ENCODE results near the gene AGAP2.
A peak's percentile ranks its signal among the peaks of the same experiment; 100 is the strongest.
"Not testable (repeated sequence)": the region's sequence is repeated elsewhere in the genome, so short reads cannot be mapped to it uniquely, and the experiment has no call there.

AGAP2 gene

DNA sequence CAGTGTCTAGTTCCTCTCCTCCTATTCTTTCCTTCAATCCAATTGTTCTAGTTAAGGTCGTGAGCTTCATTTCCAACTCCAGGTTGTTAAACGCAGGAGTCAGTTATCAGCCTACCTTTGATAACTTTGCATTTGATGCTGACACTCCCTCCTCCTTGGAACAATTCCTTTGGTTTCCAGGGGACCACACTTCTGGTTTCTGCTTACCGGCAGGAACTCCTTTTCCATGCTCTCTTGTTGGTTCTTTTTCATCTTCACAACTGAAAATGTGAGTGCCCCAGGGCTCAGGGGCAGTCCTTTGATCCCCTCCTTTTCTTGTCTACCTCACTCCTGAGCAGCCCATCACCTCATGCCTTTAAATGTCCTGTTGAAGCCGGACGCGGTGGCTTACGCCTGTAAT lies 38.8 kb upstream of the AGAP2 start:
- Histone ChIP-seq H3K9me3 (ENCODE audit: control insufficient read depth, low read length) (no peaks in the 10 kb centered on the region), H3K27ac (ENCODE audit: low read depth, low read length, severe bottlenecking) (no peak overlapping the region), H3K4me1 (ENCODE audit: control insufficient read depth, insufficient read depth, low read length, poor library complexity, severe bottlenecking) (no peaks in the 10 kb centered on the region), H3K36me3 (ENCODE audit: control insufficient read depth, insufficient read depth, low read length) (peaks cover 6% of the 10 kb centered on the region), H3K4me3 (ENCODE audit: extremely low read depth, insufficient read depth, low read length, poor library complexity, severe bottlenecking) (no peak overlapping the region)
- WGBS, 2 experiments (ENCODE audit: insufficient coverage in 2 of 2): 87 to 97% methylated on average over 3 of the region's 7 CpGs

DNA sequence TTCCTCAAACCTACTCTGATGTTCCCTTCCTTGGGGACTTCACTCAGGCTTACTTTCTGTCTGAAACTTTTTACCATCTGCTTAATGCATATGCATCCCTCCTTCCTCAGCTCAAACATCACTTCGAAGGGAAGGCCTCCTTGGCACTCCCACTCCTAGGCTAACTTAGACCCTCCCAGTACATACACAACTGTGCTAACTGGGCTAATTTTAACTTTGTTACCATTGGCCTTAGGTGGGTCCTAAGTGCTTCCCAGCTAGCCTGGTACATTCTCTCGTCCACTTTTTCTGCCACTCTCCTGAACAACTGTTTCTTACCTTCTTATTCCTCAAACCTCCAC lies 37.7 kb upstream of the AGAP2 start:
- Histone ChIP-seq H3K9me3 (ENCODE audit: control insufficient read depth, low read length) (no peaks in the 10 kb centered on the region), H3K4me1 (ENCODE audit: control insufficient read depth, insufficient read depth, low read length, poor library complexity, severe bottlenecking) (no peaks in the 10 kb centered on the region), H3K36me3 (ENCODE audit: control insufficient read depth, insufficient read depth, low read length) (peaks cover 6% of the 10 kb centered on the region), H3K27ac (ENCODE audit: low read depth, low read length, severe bottlenecking) (no peak overlapping the region), H3K4me3 (ENCODE audit: extremely low read depth, insufficient read depth, low read length, poor library complexity, severe bottlenecking) (no peak overlapping the region)
- WGBS, 2 experiments (ENCODE audit: insufficient coverage in 2 of 2): 85 to 100% methylated on average over 1 to 2 of the region's 2 CpGs

DNA sequence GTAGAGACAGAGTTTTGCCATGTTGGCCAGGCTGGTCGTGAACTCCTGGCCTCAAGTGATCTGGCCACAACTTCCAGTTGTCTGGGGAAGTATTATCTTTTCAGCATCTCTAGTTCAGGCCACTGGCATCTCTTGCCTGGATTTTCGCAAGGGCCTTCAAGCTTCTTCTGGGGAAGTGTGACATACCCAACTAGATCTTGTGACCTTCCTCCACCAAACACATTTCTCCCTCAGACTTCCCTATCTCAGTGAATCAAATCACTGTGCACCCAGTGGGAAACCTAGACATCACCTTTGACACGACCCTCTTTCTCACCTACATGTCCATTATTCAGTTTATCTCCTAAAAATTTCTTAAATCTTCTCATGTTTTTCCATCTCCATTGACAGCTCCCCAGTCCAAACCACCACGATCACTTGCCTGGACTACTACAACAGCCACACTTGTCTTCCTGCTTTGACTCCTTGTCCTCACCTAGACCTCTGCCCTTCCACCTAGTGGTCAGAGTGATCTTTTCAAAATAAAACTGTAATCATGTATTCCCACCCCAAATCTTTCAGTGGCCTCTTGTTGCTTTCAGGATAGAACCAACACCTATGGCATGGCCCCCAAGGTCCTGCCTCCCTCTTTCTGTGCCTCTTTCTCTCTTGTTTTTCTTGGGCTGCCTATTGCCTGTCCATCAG lies 37.2 kb upstream of the AGAP2 start:
- Histone ChIP-seq H3K9me3 (ENCODE audit: control insufficient read depth, low read length) (no peaks in the 10 kb centered on the region), H3K4me1 (ENCODE audit: control insufficient read depth, insufficient read depth, low read length, poor library complexity, severe bottlenecking) (peaks cover 3% of the 10 kb centered on the region), H3K27ac (ENCODE audit: low read depth, low read length, severe bottlenecking) (no peak overlapping the region), H3K36me3 (ENCODE audit: control insufficient read depth, insufficient read depth, low read length) (peaks cover 9% of the 10 kb centered on the region), H3K4me3 (ENCODE audit: extremely low read depth, insufficient read depth, low read length, poor library complexity, severe bottlenecking) (no peak overlapping the region)
- 84 to 86% methylated on average over 3 to 4 of the region's 4 CpGs for WGBS, 2 experiments (ENCODE audit: insufficient coverage in 2 of 2)

DNA sequence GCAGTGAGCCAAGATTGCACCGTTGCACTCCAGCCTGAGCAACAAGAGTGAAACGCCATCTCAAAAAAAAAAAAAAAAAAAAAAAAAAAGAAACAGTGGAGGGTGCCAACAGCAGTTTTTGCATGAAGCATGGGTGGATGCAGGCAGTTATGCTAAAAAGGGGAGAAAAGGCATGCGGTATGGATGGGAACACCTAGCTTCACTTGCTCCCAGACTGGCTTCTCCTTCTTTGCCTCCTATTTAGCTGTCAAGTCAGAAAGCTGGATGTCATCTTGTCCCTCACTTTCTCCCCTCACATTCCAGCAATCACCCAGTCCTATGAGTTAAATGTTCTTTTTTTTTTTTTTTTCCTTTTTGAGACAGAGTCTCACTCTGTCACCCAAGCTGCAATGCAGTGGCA lies 36.5 kb upstream of the AGAP2 start:
- H3K36me3 ChIP-seq (ENCODE audit: control insufficient read depth, insufficient read depth, low read length): peaks cover 11% of the 10 kb centered on the region
- no peak overlapping the region for H3K4me3 ChIP-seq (ENCODE audit: extremely low read depth, insufficient read depth, low read length, poor library complexity, severe bottlenecking)
- no CpG with 5 or more reads among the region's 3 CpGs for WGBS, 2 experiments (ENCODE audit: insufficient coverage in 2 of 2)
- peaks cover 3% of the 10 kb centered on the region for H3K4me1 ChIP-seq (ENCODE audit: control insufficient read depth, insufficient read depth, low read length, poor library complexity, severe bottlenecking)
- no peak overlapping the region for H3K27ac ChIP-seq (ENCODE audit: low read depth, low read length, severe bottlenecking)
- H3K9me3 ChIP-seq (ENCODE audit: control insufficient read depth, low read length): no peaks in the 10 kb centered on the region

- WGBS, 2 experiments (ENCODE audit: insufficient coverage in 2 of 2): 97 to 100% methylated on average over 3 to 5 of the region's 11 CpGs
- H3K9me3 ChIP-seq (ENCODE audit: control insufficient read depth, low read length); H3K4me3 ChIP-seq (ENCODE audit: extremely low read depth, insufficient read depth, low read length, poor library complexity, severe bottlenecking); H3K27ac ChIP-seq (ENCODE audit: low read depth, low read length, severe bottlenecking); H3K4me1 ChIP-seq (ENCODE audit: control insufficient read depth, insufficient read depth, low read length, poor library complexity, severe bottlenecking): not testable (repeated sequence)
- peaks cover 10% of the 10 kb centered on the region for H3K36me3 ChIP-seq (ENCODE audit: control insufficient read depth, insufficient read depth, low read length)
Observed at GRCh38 chr12:57774634-57775033, 36.1 kb upstream of the AGAP2 start.

DNA sequence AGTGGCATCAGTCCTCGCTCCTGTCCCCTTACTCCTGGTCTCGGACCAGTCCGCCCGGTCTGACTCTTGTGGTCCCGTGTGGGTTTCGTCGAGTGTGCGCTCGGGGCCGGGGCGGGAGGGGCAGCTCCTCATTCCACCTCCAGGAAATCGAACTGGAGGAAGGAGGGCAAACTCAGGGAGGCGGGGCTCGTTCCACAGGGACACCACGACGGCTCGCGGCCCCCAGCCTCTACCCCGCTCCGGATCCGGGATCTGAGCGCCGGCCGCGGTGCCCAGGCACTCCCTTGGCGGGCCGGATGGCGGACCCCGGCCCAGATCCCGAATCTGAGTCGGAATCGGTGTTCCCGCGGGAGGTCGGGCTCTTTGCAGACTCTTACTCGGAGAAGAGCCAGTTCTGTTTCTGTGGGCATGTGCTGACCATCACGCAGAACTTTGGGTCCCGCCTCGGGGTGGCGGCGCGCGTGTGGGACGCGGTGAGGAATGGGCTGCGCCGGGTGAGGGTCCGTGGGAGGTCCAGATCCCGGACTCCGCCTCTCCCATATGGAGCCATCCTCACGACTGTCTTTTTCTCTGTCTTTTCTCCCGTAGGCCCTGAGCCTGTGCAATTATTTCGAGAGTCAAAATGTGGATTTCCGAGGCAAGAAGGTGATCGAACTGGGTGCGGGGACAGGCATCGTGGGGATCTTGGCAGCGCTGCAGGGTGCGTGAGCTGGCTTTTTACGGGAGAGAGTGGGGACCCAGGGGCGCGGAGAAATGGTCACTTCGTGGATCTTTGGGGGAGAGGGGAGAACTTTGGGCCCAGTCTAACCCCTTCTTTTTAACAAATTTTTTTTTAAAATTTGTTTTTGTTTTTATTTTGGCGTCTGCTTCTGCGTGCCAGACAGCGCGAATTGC lies 34.1 kb upstream of the AGAP2 start, which contains the start of gene EEF1AKMT3:
Gene EEF1AKMT3 (plus strand): TSS at position 186 of the 894 bp plus-strand sequence. CDS start 111 bp downstream, at position 297.
- Histone ChIP-seq H3K27ac (ENCODE audit: low read depth, low read length, severe bottlenecking) (peak within 1 kb of the TSS; percentile 96), H3K4me3 (ENCODE audit: extremely low read depth, insufficient read depth, low read length, poor library complexity, severe bottlenecking) (peak within 1 kb of the TSS; percentile 74), H3K4me1 (ENCODE audit: control insufficient read depth, insufficient read depth, low read length, poor library complexity, severe bottlenecking) (peaks cover 3% of the 10 kb centered on the region), H3K36me3 (ENCODE audit: control insufficient read depth, insufficient read depth, low read length) (peaks cover 25% of the 10 kb centered on the region), H3K9me3 (ENCODE audit: control insufficient read depth, low read length) (no peaks in the 10 kb centered on the region)
- WGBS, 2 experiments (ENCODE audit: insufficient coverage in 2 of 2): 0 to 6% methylated on average over 48 to 49 of the region's 67 CpGs

GRCh38 chr12:57771873-57772428 lies 33.4 kb upstream of the AGAP2 start, which contains the start of gene METTL1:
METTL1 (minus strand) TSS chr12:57772105; CDS start chr12:57772083, 22 bp downstream.
- H3K36me3 ChIP-seq (ENCODE audit: control insufficient read depth, insufficient read depth, low read length): peaks cover 25% of the 10 kb centered on the region
- H3K4me1 ChIP-seq (ENCODE audit: control insufficient read depth, insufficient read depth, low read length, poor library complexity, severe bottlenecking): peaks cover 3% of the 10 kb centered on the region
- peak within 1 kb of the TSS; percentile 74 for H3K4me3 ChIP-seq (ENCODE audit: extremely low read depth, insufficient read depth, low read length, poor library complexity, severe bottlenecking)
- H3K27ac ChIP-seq (ENCODE audit: low read depth, low read length, severe bottlenecking): peak within 1 kb of the TSS; percentile 96
- no peaks in the 10 kb centered on the region for H3K9me3 ChIP-seq (ENCODE audit: control insufficient read depth, low read length)
- WGBS, 2 experiments (ENCODE audit: insufficient coverage in 2 of 2): 1% methylated on average over 23 of the region's 28 CpGs

DNA sequence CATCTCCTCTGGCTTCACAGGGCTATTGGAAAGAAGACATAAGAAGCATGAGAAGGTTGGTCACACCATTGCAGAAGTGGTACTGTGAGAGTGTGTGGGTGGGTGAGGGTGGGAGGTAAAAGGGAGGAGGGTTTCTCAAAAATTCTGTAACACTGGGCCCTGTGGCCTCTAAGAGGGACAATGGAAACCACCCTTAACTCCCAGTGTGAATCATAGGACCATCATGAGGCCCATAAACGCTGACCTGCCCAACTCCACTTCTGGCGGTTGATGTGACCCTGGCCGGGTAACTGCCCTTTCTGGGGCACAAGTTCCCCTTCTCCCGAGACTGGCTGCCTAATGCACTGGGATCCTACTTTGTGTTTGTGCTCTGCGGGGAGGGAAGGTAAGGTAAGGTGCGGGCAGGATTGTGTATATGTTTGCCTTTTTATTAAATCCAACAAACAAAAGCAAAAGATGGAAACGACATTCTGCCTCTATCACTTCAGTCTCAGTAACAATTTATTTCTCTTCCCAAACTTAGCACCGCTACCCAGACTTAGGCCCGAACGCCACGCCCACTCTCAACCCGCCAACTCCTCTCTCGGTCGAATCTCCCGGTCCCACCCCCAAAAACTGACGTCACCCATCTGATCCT lies 32.8 kb upstream of the AGAP2 start:
- Histone ChIP-seq H3K27ac (ENCODE audit: low read depth, low read length, severe bottlenecking) (peak overlapping the region; percentile 96), H3K9me3 (ENCODE audit: control insufficient read depth, low read length) (no peaks in the 10 kb centered on the region), H3K4me3 (ENCODE audit: extremely low read depth, insufficient read depth, low read length, poor library complexity, severe bottlenecking) (peak overlapping the region; percentile 74), H3K36me3 (ENCODE audit: control insufficient read depth, insufficient read depth, low read length) (peaks cover 25% of the 10 kb centered on the region), H3K4me1 (ENCODE audit: control insufficient read depth, insufficient read depth, low read length, poor library complexity, severe bottlenecking) (peaks cover 7% of the 10 kb centered on the region)
- 1% methylated on average over 12 to 13 of the region's 16 CpGs for WGBS, 2 experiments (ENCODE audit: insufficient coverage in 2 of 2)

DNA sequence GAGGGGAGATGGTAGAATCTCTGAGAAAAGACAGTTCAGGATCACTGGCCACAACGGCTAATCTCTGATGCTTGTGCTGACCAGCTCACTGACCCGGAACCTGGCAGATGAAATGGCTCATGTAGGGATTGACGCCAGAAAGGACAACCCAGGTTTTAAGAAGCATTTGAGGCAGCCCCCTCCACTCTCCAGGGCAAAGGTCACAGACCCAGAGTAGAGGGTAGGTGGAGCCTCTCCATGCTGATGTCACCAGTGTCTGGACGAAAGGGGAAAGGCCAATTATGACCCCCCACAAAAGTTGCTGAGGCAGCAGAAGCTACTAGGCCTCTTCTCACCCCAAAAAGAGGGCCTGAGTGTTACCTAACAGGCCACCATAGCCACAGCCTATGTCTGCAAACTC lies 32.2 kb upstream of the AGAP2 start:
- peaks cover 25% of the 10 kb centered on the region for H3K36me3 ChIP-seq (ENCODE audit: control insufficient read depth, insufficient read depth, low read length)
- 91 to 98% methylated on average over 3 to 4 of the region's 4 CpGs for WGBS, 2 experiments (ENCODE audit: insufficient coverage in 2 of 2)
- H3K4me1 ChIP-seq (ENCODE audit: control insufficient read depth, insufficient read depth, low read length, poor library complexity, severe bottlenecking): peaks cover 10% of the 10 kb centered on the region
- peak overlapping the region; percentile 74 for H3K4me3 ChIP-seq (ENCODE audit: extremely low read depth, insufficient read depth, low read length, poor library complexity, severe bottlenecking)
- H3K27ac ChIP-seq (ENCODE audit: low read depth, low read length, severe bottlenecking): no peak overlapping the region
- H3K9me3 ChIP-seq (ENCODE audit: control insufficient read depth, low read length): no peaks in the 10 kb centered on the region

DNA sequence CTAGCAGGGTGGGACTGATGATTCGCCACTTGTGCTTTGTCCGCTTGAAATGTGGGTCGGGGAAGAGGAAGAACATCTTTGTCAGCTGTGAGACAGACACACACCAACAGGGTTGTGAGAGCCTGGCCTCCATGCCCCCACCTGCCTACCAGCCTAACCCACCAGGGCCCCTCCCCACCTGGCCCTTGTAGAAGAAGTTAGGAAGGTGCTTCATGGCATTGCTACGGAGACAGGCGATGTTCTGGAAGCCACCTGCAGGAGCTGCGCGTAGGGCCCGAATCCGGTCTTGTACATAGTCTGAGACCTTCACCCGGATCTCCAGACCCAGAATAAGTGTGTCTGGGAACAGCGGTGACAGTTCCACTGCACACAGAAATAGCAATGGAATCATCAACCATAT lies 31.1 kb upstream of the AGAP2 start:
- peaks cover 25% of the 10 kb centered on the region for H3K36me3 ChIP-seq (ENCODE audit: control insufficient read depth, insufficient read depth, low read length)
- peaks cover 13% of the 10 kb centered on the region for H3K4me1 ChIP-seq (ENCODE audit: control insufficient read depth, insufficient read depth, low read length, poor library complexity, severe bottlenecking)
- 95 to 96% methylated on average over 9 to 10 of the region's 11 CpGs for WGBS, 2 experiments (ENCODE audit: insufficient coverage in 2 of 2)
- H3K27ac ChIP-seq (ENCODE audit: low read depth, low read length, severe bottlenecking): no peak overlapping the region
- no peaks in the 10 kb centered on the region for H3K9me3 ChIP-seq (ENCODE audit: control insufficient read depth, low read length)
- no peak overlapping the region for H3K4me3 ChIP-seq (ENCODE audit: extremely low read depth, insufficient read depth, low read length, poor library complexity, severe bottlenecking)
